ENCODE measurements around the gene RUVBL2. TPM values are rescaled to one million over a fixed set of nuclear protein-coding genes. Genes with fewer than 3 reads are reported as not detected.
A peak's percentile ranks its signal among the peaks of the same experiment; 100 is the strongest.

Gene RUVBL2
- total and polyA plus RNA-seq, 7 donors = 36.6 to 98.8 (median 58.1) TPM

GRCh38 chr19:48975947-48976847, 17.5 kb upstream of the RUVBL2 start:
- no peak for TF ChIP-seq POLR2AphosphoS5 (IDR thresholded peaks at IDR 0.05)
- TF ChIP-seq CTCF (IDR thresholded peaks at IDR 0.05) = no peak
- no peak for TF ChIP-seq EP300 (IDR thresholded peaks at IDR 0.05)
- TF ChIP-seq POLR2A (IDR thresholded peaks at IDR 0.05) = no peak
- DNase-seq = no peak
- H3K4me1 ChIP-seq = peaks cover 0 to 16% (median 14%) of the 10 kb centered on the region in 4 donors
- H3K36me3 ChIP-seq = peaks cover 6 to 67% (median 16%) of the 10 kb centered on the region in 4 donors
- H3K9me3 ChIP-seq = no peaks in the 10 kb centered on the region
- H3K4me3 ChIP-seq = no peak overlapping the region
- intact Hi-C loops (cut with DNase I) = no loop called here
- H3K27me3 ChIP-seq = no peaks in the 10 kb centered on the region
- WGBS, 2 donors = 91 to 93% methylated on average over 13 of the region's 13 CpGs
- H3K27ac ChIP-seq = peak overlapping the region in 1 of 4 donors; percentile 88

- no peaks in the 10 kb centered on the region for H3K27me3 ChIP-seq
- intact Hi-C loops (cut with DNase I) = no loop called here
- no peak for DNase-seq
- peaks cover 8 to 72% (median 16%) of the 10 kb centered on the region in 4 donors for H3K36me3 ChIP-seq
- WGBS, 2 donors = 49 to 56% methylated on average over 2 of the region's 2 CpGs
- no peaks in the 10 kb centered on the region for H3K9me3 ChIP-seq
- no peak for TF ChIP-seq POLR2AphosphoS5 (IDR thresholded peaks at IDR 0.05)
- no peak for TF ChIP-seq EP300 (IDR thresholded peaks at IDR 0.05)
- no peak for TF ChIP-seq CTCF (IDR thresholded peaks at IDR 0.05)
- TF ChIP-seq POLR2A (IDR thresholded peaks at IDR 0.05) = no peak
- H3K4me1 ChIP-seq = peaks cover 0 to 16% (median 14%) of the 10 kb centered on the region in 4 donors
- H3K27ac ChIP-seq = peak overlapping the region in 1 of 4 donors; percentile 88
- no peak overlapping the region for H3K4me3 ChIP-seq
These were observed 16.6 kb upstream of the RUVBL2 start for GRCh38 chr19:48977061-48977460.

- TF ChIP-seq POLR2AphosphoS5 (IDR thresholded peaks at IDR 0.05) = no peak
- no peak for TF ChIP-seq EP300 (IDR thresholded peaks at IDR 0.05)
- no peak for TF ChIP-seq POLR2A (IDR thresholded peaks at IDR 0.05)
- intact Hi-C loops (cut with DNase I) = no loop called here
- H3K36me3 ChIP-seq = peaks cover 8 to 70% (median 20%) of the 10 kb centered on the region in 4 donors
- DNase-seq = no peak
- H3K4me1 ChIP-seq = peaks cover 0 to 16% (median 14%) of the 10 kb centered on the region in 4 donors
- H3K27ac ChIP-seq = no peak overlapping the region
- WGBS, 2 donors = 97% methylated on average over 9 of the region's 9 CpGs
- H3K27me3 ChIP-seq = no peaks in the 10 kb centered on the region
- H3K9me3 ChIP-seq = no peaks in the 10 kb centered on the region
- H3K4me3 ChIP-seq = no peak overlapping the region
These were observed 11.4 kb upstream of the RUVBL2 start for GRCh38 chr19:48982280-48982679.

GRCh38 chr19:48985711-48986110, 8.0 kb upstream of the RUVBL2 start:
- intact Hi-C loops (cut with DNase I) = no loop called here
- Histone ChIP-seq H3K27me3 (no peaks in the 10 kb centered on the region), H3K4me3 (no peak overlapping the region), H3K27ac (no peak overlapping the region), H3K4me1 (peaks cover 0 to 9% (median 8%) of the 10 kb centered on the region in 4 donors), H3K36me3 (peaks cover 8 to 78% (median 24%) of the 10 kb centered on the region in 4 donors), H3K9me3 (no peaks in the 10 kb centered on the region)
- WGBS, 2 donors = 95 to 97% methylated on average over 13 of the region's 13 CpGs
- no peak for DNase-seq
- TF ChIP-seq EP300 (IDR thresholded peaks at IDR 0.05) = no peak
- TF ChIP-seq CTCF (IDR thresholded peaks at IDR 0.05) = no peak
- TF ChIP-seq POLR2A (IDR thresholded peaks at IDR 0.05) = no peak
- TF ChIP-seq POLR2AphosphoS5 (IDR thresholded peaks at IDR 0.05) = no peak

GRCh38 chr19:48986211-48986610, 7.5 kb upstream of the RUVBL2 start:
- 93 to 95% methylated on average over 3 of the region's 3 CpGs for WGBS, 2 donors
- H3K36me3 ChIP-seq = peaks cover 8 to 74% (median 24%) of the 10 kb centered on the region in 4 donors
- intact Hi-C loops (cut with DNase I) = no loop called here

More at GRCh38 chr19:48986211-48986610, 7.5 kb upstream of the RUVBL2 start:
- H3K27ac ChIP-seq = no peak overlapping the region
- H3K4me3 ChIP-seq = no peak overlapping the region
- TF ChIP-seq EP300 (IDR thresholded peaks at IDR 0.05) = no peak
- no peak for TF ChIP-seq POLR2A (IDR thresholded peaks at IDR 0.05)
- no peak for TF ChIP-seq POLR2AphosphoS5 (IDR thresholded peaks at IDR 0.05)
- TF ChIP-seq CTCF (IDR thresholded peaks at IDR 0.05) = no peak
- no peak for DNase-seq
- peaks cover 0 to 14% (median 13%) of the 10 kb centered on the region in 4 donors for H3K4me1 ChIP-seq
- H3K27me3 ChIP-seq = no peaks in the 10 kb centered on the region
- H3K9me3 ChIP-seq = no peaks in the 10 kb centered on the region
